HG02943 (cell line): ENCODE measurements around the gene XIAP.

Source experiments
- ATAC-seq: cut with Tn5 transposase; IDR thresholded peaks from one replicate; pipeline ENCODE4 v1.9.1; 2021; ENCODE audit warnings: mild to moderate bottlenecking, low read depth, moderate library complexity; ENCODE audit not compliant: unreplicated experiment

XIAP gene

DNA sequence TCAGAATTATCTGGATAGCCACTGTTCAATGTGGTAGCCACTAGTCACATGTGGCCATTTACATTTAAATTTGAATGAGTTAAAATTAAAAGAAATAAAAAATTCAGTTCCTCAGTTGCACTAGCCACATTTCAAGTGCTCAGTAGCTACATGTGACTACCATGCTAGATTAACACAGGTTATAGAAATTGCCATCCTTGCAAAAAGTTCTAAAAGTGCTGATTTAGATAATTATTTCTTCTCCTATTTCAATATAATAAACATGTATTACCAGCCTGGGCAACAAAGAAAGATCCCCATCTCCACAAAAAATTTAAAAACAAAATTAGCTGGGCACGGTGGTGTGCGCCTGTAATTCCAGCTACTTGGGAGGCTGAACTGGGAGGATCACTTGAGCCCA lies 90.0 kb downstream of the XIAP start:
- ATAC-seq: no peak

DNA sequence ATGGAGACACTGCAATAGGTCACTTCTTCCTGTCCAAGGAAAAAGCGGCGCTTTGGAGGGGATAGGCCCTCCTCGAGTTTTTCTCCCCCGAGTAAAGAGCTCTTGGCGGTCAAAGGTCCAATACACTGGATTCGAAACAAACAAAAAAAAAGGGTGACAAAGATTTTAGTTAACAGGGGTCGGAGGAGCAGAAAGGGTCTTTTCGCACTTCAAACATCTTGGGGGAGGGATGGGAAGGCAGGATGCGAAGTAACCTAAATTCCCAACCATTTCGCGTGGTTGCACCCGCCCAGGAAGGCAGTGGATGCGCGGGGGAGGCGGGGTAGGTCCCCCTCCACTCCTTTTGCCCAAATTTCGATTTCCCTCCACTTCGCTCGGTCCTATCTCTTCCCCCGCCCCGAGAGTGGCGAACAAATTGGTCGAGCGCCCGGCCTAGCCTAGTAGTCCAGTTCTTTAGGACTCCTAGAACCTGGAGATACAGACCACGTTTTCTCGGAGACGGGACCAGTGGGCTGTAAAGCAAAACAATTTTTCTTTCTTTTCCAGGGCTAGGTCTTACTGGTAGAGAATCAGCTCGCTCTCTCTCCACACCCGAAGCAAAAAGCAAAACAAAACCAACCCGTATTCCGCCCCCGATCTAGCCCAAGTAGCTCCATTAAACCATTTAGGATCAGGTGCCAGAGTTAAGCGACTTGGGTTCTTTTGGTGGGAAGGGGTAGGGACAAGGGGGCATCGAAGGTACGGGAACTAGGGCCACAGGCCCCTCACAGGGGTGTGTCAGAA lies 99.6 kb downstream of the XIAP start:
- peak; percentile 1 for ATAC-seq

- no peak for ATAC-seq
Observed at GRCh38 chrX:123960956-123961267, 101.1 kb downstream of the XIAP start.

- ATAC-seq: no peak
Observed at GRCh38 chrX:123961268-123962005, 101.6 kb downstream of the XIAP start, which contains the start of gene STAG2. Gene STAG2, plus strand, starts transcription at chrX:123961706. Its CDS starts 60,922 bp downstream, at chrX:124022628.

- ATAC-seq: no peak
Observed at GRCh38 chrX:123962006-123962467, 102.2 kb downstream of the XIAP start.

DNA sequence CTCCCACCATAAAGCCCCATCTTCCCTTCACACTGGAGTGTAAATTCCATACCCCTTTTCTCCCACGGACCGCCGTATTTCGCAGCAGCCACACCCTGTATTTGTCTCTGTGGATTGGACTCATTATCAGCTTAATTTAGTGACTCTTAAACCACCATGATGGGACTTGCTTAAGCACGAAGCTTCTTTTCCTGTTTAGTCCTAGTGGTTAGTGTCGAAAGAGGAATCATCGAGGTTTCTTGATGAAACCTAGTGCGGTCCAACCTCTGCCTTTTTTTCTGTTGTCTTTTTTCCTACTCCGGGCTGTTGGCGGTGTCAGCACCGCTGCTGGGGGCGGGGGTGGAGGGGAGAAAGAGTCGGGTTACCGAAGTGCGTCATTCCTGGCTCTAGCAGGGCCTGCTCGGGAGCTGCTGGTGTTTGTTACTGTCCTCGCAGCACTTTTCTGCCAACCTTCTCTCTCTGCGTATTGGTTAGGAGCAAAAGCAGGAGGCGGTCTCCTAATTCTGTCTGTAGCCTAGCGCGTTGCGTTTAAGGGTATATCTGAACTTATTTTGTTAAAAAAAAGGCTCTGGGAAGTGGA lies 103.0 kb downstream of the XIAP start:
- ATAC-seq: peak; percentile 35
